Lung (tissue), 12 donors: ENCODE measurements around the gene ASTN2. TPM values are rescaled to one million over a fixed set of nuclear protein-coding genes. Genes with fewer than 3 reads are reported as not detected.

Source experiments
- ATAC-seq: fragments of 200-7000 bp; cut with Tn5 transposase; one replicate; pipeline ENCODE4 v1.9.1; 2020; ENCODE audit warnings: moderate number of reproducible peaks; ENCODE audit not compliant: insufficient read depth, low FRiP score
- DNase-seq, 3 donors: peaks; one replicate each; pipeline ENCODE4 v3.0.0-alpha.2; 2013 to 2017
- H3K27ac ChIP-seq, 2 donors: one replicate each; pipeline ENCODE4 v1.5.1; 2013; ENCODE audit warnings: mild to moderate bottlenecking in 2 of 2, moderate library complexity in 2 of 2, control low read depth in 1 of 2, inconsistent platforms in 1 of 2, low read depth in 1 of 2, low read length in 1 of 2
- H3K27me3 ChIP-seq, 3 donors: one replicate each; pipeline ENCODE4 v1.5.1; 2013; ENCODE audit warnings: low read length in 2 of 3; ENCODE audit not compliant: control insufficient read depth in 3 of 3, insufficient read depth in 3 of 3
- H3K36me3 ChIP-seq, 4 donors: one replicate each; pipeline ENCODE4 v1.5.1; 2013; ENCODE audit warnings: low read length in 4 of 4, mild to moderate bottlenecking in 1 of 4, moderate library complexity in 1 of 4; ENCODE audit not compliant: control insufficient read depth in 4 of 4, insufficient read depth in 4 of 4
- H3K4me1 ChIP-seq, 5 donors: one replicate each; pipeline ENCODE4 v1.5.1; 2013; ENCODE audit warnings: low read length in 5 of 5, mild to moderate bottlenecking in 2 of 5, moderate library complexity in 1 of 5; ENCODE audit not compliant: control insufficient read depth in 5 of 5, insufficient read depth in 5 of 5
- H3K4me3 ChIP-seq: one replicate; pipeline ENCODE4 v1.5.1; 2013; ENCODE audit warnings: mild to moderate bottlenecking, control low read depth, moderate library complexity
- H3K9ac ChIP-seq, 2 donors: one replicate each; pipeline ENCODE4 v1.5.1; 2013; ENCODE audit warnings: low read length in 2 of 2, control low read depth in 1 of 2; ENCODE audit not compliant: insufficient read depth in 1 of 2
- H3K9me3 ChIP-seq, 4 donors: one replicate each; pipeline ENCODE4 v1.5.1; 2013; ENCODE audit warnings: low read length in 3 of 4, mild to moderate bottlenecking in 1 of 4, moderate library complexity in 1 of 4; ENCODE audit not compliant: control insufficient read depth in 4 of 4, insufficient read depth in 3 of 4
- WGBS, 2 donors: extraction: QIAGEN DNeasy Blood & Tissue Kit; methylation state at CpG; one replicate each; pipeline ENCODE4 v1.1.7; 2013; 5-methylcytosine and 5-hydroxymethylcytosine counted together
- polyA plus RNA-seq, 2 donors: library from polyadenylated mRNA; stranded (reverse); fragments of 200-250 nt; gene quantifications; one replicate each; pipeline ENCODE4 v1.2.1, GENCODE V29; 2013
- total RNA-seq, 2 donors: library from RNA; depleted of rRNA in 1 of 2; stranded (reverse); fragments of >200 nt in 1 of 2; gene quantifications; one replicate each; pipeline ENCODE4 v1.2.1, GENCODE V29; 2014 to 2021
- TF ChIP-seq, protein P1 (sequence below): IDR thresholded peaks from 2 replicates; pipeline ENCODE4 v1.5.1; 2012; ENCODE audit warnings: mild to moderate bottlenecking; ENCODE audit errors: control extremely low read depth, extremely low read depth
- donor health status: control.
- donor health status: control.
- donor health status: Bipolar disorder and iron deficiency.
- donor health status: healthy.
- donor health status: DM: yes; HTN: yes; CAD: no.

ASTN2 gene
- total and polyA plus RNA-seq, 4 donors: 1.4 to 7.0 (median 3.3) TPM

- no peaks in the 10 kb centered on the region for H3K36me3 ChIP-seq
- H3K27me3 ChIP-seq: no peaks in the 10 kb centered on the region
- H3K27ac ChIP-seq: no peak overlapping the region
- H3K4me1 ChIP-seq: no peaks in the 10 kb centered on the region
- ATAC-seq (no peak), DNase-seq (no peak)
- no peak overlapping the region for H3K4me3 ChIP-seq
- 72 to 89% methylated on average over 2 of the region's 2 CpGs for WGBS, 2 donors
- peaks cover 0 to 11% (median 7%) of the 10 kb centered on the region in 4 donors for H3K9me3 ChIP-seq
- no peak overlapping the region for H3K9ac ChIP-seq
- TF ChIP-seq, protein P1, sequence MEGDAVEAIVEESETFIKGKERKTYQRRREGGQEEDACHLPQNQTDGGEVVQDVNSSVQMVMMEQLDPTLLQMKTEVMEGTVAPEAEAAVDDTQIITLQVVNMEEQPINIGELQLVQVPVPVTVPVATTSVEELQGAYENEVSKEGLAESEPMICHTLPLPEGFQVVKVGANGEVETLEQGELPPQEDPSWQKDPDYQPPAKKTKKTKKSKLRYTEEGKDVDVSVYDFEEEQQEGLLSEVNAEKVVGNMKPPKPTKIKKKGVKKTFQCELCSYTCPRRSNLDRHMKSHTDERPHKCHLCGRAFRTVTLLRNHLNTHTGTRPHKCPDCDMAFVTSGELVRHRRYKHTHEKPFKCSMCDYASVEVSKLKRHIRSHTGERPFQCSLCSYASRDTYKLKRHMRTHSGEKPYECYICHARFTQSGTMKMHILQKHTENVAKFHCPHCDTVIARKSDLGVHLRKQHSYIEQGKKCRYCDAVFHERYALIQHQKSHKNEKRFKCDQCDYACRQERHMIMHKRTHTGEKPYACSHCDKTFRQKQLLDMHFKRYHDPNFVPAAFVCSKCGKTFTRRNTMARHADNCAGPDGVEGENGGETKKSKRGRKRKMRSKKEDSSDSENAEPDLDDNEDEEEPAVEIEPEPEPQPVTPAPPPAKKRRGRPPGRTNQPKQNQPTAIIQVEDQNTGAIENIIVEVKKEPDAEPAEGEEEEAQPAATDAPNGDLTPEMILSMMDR: no peak
These were observed 541.4 kb downstream of the ASTN2 start for GRCh38 chr9:116873491-116873890.

DNA sequence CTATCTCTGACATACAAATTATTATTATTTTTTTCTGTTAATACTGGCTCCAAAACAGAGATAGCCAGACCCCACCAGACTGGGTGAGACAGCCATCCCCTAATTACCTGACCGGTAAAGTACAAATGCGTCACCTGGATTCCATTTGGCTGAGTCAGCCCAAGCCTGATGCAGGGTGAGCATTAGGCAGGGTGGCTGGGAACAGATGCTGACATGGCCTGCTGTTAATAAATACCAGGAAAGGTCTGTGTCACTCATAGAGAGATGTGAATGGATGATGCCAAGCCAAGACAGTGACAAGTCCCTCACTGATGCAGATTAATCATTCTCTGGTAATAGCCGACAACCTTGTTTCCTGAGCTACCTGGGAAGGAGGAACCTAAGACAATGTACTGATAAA is 544.3 kb downstream of the ASTN2 start:
- Histone ChIP-seq H3K27me3 (no peaks in the 10 kb centered on the region), H3K4me1 (no peaks in the 10 kb centered on the region), H3K4me3 (no peak overlapping the region), H3K36me3 (no peaks in the 10 kb centered on the region), H3K9me3 (peaks cover 0 to 2% (median 0%) of the 10 kb centered on the region in 4 donors), H3K9ac (no peak overlapping the region), H3K27ac (no peak overlapping the region)
- TF ChIP-seq, protein P1: no peak
- no peak for DNase-seq
- ATAC-seq: peak; percentile 19
- WGBS, 2 donors: 78 to 86% methylated on average over 3 of the region's 3 CpGs

DNA sequence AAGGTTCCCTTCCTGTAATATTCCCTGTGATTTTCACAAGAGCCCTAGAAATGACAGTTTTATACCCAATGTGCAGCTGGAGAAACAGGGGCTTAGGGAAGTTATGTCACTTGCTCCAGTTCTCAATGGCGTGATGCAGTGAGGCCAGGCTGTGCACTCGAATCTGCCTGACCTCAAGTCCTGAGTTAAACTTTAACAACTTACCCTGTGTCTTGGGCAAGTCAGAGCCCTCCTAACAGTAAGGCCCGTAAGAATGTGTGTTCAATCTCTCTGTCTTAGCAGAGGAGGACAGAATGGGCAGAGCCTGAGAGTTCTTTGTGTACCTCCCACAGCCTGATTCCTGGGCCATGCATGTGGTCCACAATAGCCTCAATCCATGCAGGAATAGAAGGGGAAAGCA is 546.7 kb downstream of the ASTN2 start:
- DNase-seq (peak in 1 of 3 donors; percentile 30), ATAC-seq (peak; percentile 19)
- peaks cover 0 to 8% (median 0%) of the 10 kb centered on the region in 5 donors for H3K4me1 ChIP-seq

More for the DNA sequence above, 546.7 kb downstream of the ASTN2 start:
- no peak overlapping the region for H3K9ac ChIP-seq
- H3K4me3 ChIP-seq: no peak overlapping the region
- no peaks in the 10 kb centered on the region for H3K27me3 ChIP-seq
- whole genome bisulfite sequencing, 2 donors: 59 to 81% methylated on average over 3 of the region's 3 CpGs
- no peak overlapping the region for H3K27ac ChIP-seq
- no peaks in the 10 kb centered on the region for H3K36me3 ChIP-seq
- no peaks in the 10 kb centered on the region for H3K9me3 ChIP-seq
- TF ChIP-seq, protein P1: no peak
